Left lobe of liver (tissue), 2 donors: ENCODE measurements around the gene ESD. TPM values are rescaled to one million over a fixed set of nuclear protein-coding genes. Genes with fewer than 3 reads are reported as not detected.
"Not testable (repeated sequence)": the region's sequence is repeated elsewhere in the genome, so short reads cannot be mapped to it uniquely, and the experiment has no call there.

Source experiments
- ATAC-seq: fragments of 200-7000 bp; cut with Tn5 transposase; one replicate; pipeline ENCODE4 v1.9.1; 2020; ENCODE audit warnings: mild to moderate bottlenecking, moderate library complexity
- DNase-seq: peaks from one replicate; pipeline ENCODE4 v3.0.0-alpha.2; 2020; ENCODE audit warnings: low spot score
- total RNA-seq: library from RNA; stranded (reverse); gene quantifications from one replicate; pipeline ENCODE4 v1.2.1, GENCODE V29; 2021
- donor health status: DM: no; HTN: no; CAD: no; lungs with moderate emphysema.
- donor health status: DM: no; HTN: yes; CAD: no.

The ESD gene
- total RNA-seq, 1 donor from 2014 or later: 66.4 TPM

DNA sequence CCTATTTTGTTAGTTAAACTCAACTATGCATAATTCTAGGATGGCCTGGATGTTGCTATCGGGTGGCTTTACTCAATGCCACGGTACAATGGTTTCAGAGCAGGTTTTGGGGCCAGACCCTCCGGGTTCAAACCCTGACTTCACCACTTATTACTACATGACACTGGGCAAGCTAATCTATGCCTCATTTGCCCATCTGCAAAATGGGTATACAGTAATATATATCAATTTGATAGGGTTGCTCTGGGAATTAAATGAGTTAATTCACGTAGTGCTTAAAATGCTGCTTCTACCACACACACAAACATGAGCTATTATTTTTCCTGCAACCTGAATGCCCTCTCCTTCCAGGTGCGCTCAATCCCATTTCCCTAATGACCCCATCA, 839 bp downstream of the ESD start:
- ATAC-seq (no peak), DNase-seq (no peak)

DNA sequence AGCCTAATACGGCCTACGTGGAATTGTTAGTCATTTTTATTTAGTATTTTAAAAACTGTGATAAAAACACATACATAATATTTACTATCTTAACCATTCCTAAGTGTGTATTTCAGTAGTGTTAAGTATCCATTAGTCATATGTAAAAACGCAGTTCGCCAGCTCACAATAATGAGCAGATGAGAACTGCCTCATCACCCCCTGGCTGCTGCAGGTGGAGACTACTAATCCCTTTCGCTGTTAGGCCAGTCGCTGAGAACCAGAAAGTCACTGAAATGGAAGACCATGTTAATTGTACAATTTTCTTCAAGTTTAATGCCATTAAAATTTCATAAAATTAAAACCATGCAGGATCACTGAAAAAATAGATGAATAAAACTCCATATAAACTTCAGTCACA, 1.6 kb downstream of the ESD start:
- no peak for ATAC-seq
- no peak for DNase-seq

DNA sequence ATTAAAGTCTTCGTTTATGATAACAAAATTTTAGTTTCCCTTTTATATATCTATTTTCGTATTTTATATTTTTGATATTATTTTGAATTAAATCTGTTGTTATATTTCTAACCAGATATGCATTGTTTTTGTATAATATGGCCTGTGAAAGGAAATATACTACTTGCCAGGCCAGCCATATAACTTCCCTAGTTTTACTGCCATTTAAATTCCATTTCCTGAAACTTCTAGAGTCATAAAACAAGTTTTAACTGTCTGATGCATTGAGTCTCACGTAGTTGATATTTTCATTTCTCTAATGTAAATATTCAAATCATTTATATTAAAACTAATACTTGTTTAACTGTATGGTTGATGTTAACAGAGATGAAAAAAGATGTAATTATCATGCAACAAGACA, 13.5 kb downstream of the ESD start:
- no peak for ATAC-seq
- DNase-seq: no peak

- ATAC-seq: no peak
- DNase-seq: no peak
These were observed 14.3 kb downstream of the ESD start for GRCh38 chr13:46782691-46783090.

- no peak for ATAC-seq
- DNase-seq: no peak
These were observed 14.9 kb downstream of the ESD start for GRCh38 chr13:46782066-46782465.

DNA sequence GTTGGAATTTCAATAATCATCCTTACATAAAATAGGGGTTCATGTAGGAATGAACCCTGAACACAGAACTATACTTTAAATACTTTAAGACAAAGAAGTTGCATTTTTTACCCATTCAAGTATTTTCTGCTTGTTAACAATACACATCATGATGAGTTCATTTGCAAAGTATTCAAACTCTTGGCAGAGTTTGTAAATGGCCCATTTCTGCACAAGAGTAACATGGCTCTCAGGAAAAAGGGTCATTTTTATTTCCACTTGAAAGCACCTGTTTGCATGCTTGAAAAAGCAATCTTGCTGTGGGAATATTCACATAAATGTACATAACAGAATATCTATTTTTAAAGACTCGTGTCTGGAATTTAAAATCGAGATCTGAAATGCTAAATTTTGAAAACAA, 18.1 kb downstream of the ESD start:
- no peak for ATAC-seq
- DNase-seq: no peak

GRCh38 chr13:46778095-46778494, 18.9 kb downstream of the ESD start:
- no peak for ATAC-seq
- DNase-seq: no peak

GRCh38 chr13:46775385-46776107, 21.4 kb downstream of the ESD start:
- DNase-seq (no peak), ATAC-seq (no peak)

GRCh38 chr13:46773541-46773940, 23.4 kb downstream of the ESD start:
- no peak for DNase-seq
- no peak for ATAC-seq

- ATAC-seq (no peak), DNase-seq (no peak)
These were observed 25.3 kb downstream of the ESD start for GRCh38 chr13:46771693-46772092.

GRCh38 chr13:46769925-46770324, 27.0 kb downstream of the ESD start:
- DNase-seq, ATAC-seq: not testable (repeated sequence)

DNA sequence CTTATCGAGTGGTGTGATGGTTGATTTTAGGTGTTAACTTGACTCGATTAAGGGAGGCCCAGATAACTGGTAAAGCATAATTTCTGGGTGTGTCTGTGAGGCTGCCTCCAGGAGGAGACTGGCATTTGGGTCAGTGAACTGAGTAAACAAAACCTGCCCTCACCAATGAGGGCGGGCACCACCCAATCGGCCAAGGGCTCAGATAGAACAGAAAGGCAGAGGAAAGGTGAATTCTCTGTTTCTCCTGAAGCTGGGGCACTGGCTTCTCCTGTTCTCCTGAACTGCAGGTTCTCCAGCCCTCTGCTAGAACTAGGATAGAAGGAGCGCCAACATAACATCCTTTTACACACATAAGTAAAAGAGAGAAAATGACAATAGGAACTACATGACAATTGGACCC, 35.1 kb downstream of the ESD start:
- DNase-seq: peak; percentile 57
- peak; percentile 73 for ATAC-seq

GRCh38 chr13:46761174-46761573, 35.8 kb downstream of the ESD start:
- ATAC-seq (no peak), DNase-seq (no peak)

- ATAC-seq (peak; percentile 87), DNase-seq (no peak)
These were observed 37.1 kb downstream of the ESD start for GRCh38 chr13:46759846-46760245.

- DNase-seq (no peak), ATAC-seq (no peak)
These were observed 39.3 kb downstream of the ESD start for GRCh38 chr13:46757640-46758039.

GRCh38 chr13:46756977-46757376, 40.0 kb downstream of the ESD start:
- no peak for DNase-seq
- no peak for ATAC-seq

DNA sequence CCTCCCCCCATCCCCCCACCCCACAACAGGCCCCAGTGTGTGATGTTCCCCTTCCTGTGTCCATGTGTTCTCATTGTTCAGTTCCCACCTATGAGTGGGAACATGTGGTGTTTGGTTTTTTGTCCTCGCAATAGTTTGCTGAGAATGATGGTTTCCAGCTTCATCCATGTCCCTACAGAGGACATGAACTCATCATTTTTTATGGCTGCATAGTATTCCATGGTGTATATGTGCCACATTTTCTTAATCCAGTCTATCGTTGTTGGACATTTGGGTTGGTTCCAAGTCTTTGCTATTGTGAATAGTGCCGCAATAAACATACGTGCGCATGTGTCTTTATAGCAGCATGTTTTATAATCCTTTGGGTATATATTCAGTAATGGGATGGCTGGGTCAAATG, 41.5 kb downstream of the ESD start:
- DNase-seq, ATAC-seq: not testable (repeated sequence)

- no peak for ATAC-seq
These were observed 42.1 kb downstream of the ESD start for GRCh38 chr13:46754812-46755211.

GRCh38 chr13:46753917-46754316, 43.0 kb downstream of the ESD start:
- DNase-seq (no peak), ATAC-seq (no peak)

More at GRCh38 chr13:46754812-46755211, 42.1 kb downstream of the ESD start:
- no peak for DNase-seq

GRCh38 chr13:46753137-46753536, 43.8 kb downstream of the ESD start:
- DNase-seq: no peak
- no peak for ATAC-seq

DNA sequence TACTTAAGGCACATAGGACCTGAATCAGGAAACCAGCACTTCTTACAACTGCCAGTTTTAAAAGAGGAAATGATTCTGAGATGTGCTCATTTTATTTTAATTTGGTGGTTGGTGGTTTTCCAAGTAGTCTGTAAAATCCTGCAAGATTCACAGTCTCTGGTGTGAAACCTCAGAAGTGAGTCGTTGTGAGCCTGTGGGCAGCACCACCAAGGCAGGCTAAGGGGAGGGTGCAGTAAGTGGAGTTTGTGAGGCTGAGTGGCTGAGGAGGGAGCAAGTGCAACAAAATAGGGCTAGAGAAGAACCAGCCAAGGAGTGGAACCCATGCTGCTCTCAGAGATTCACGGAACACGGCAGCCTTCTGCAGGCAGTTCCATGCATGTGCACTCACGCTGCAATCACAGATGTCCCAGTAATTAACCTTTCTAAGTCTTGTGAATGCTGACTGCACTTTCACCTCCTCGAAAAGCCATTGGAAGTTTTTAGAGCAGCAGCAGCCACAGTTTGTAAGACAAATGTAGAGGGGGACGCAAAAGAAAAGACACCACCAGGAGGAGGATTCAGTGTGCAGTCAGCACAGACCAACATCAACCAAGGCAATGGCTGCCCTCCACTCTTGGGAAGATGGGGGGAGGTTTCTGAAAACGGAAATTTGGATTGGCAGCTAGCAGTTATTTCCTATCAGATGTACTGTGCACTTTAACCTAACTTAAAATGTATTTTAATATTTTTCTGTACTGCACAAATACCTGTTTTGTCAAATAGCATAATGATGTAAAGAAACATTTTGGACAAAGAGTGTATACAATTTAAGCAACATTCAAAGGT, 44.9 kb downstream of the ESD start:
- DNase-seq (no peak), ATAC-seq (no peak)

- ATAC-seq (no peak), DNase-seq (no peak)
These were observed 47.0 kb downstream of the ESD start for GRCh38 chr13:46749951-46750350.
